SK-N-SH (cell line): ENCODE measurements around the gene MYL2. TPM values are rescaled to one million over a fixed set of nuclear protein-coding genes. Genes with fewer than 3 reads are reported as not detected.

ENCODE experiments used
- CTCF ChIA-PET: fragments of 300-600, 350-600 bp; formaldehyde crosslinking; extraction: SDS; loops from one replicate; lab custom pipeline; 2021; lab: Yijun Ruan, JAX
- POLR2A ChIA-PET: fragments of 350-600 bp; sonication (Branson Sonifier 250); formaldehyde crosslinking; extraction: SDS; loops from one replicate; lab custom pipeline; 2020; ENCODE audit warnings: antibody characterized with exemption, inconsistent platforms; lab: Yijun Ruan, JAX
- DNase-seq: peaks from one replicate; pipeline ENCODE4 v3.0.0; 2012
- H2AFZ ChIP-seq: fragments of 200-600 bp; sonication (generic); 2 replicates; pipeline ENCODE4 v1.8.1; 2016; ENCODE audit warnings: antibody characterized with exemption, mild to moderate bottlenecking, low read depth
- H3F3A ChIP-seq: fragments of 200-600 bp; sonication (generic); replicated peaks from 2 replicates; pipeline ENCODE3; 2016; ENCODE audit warnings: antibody characterized with exemption, mild to moderate bottlenecking; ENCODE audit not compliant: insufficient read depth
- H3K27ac ChIP-seq, 2 experiments: fragments of 200-500 bp in 1 of 2; fragments of 200-600 bp in 1 of 2; sonication (Bioruptor generic) in 1 of 2; sonication (generic), shearing (Covaris generic) in 1 of 2; 2 replicates each; pipeline versions ENCODE4 v1.5.1 to v1.6.1; 2014 to 2016; ENCODE audit warnings: low read depth in 2 of 2, inconsistent platforms in 1 of 2, low read length in 1 of 2, mild to moderate bottlenecking in 1 of 2, mixed read lengths in 1 of 2
- H3K27me3 ChIP-seq: fragments of 200-600 bp; sonication (generic), shearing (Covaris generic); 2 replicates; pipeline ENCODE4 v1.6.1; 2016; ENCODE audit warnings: mixed run types; ENCODE audit not compliant: insufficient read depth
- H3K36me3 ChIP-seq, 2 experiments: fragments of 200-500 bp in 1 of 2; fragments of 200-600 bp in 1 of 2; sonication (Bioruptor generic) in 1 of 2; sonication (generic) in 1 of 2; replicated peaks in 1 of 2; 2 replicates each; pipeline versions ENCODE3 to v1.5.1; 2014 to 2016; ENCODE audit warnings: low read length in 1 of 2, mild to moderate bottlenecking in 1 of 2; ENCODE audit not compliant: insufficient read depth in 2 of 2, control insufficient read depth in 1 of 2
- H3K4me1 ChIP-seq, 2 experiments: fragments of 200-500 bp in 1 of 2; fragments of 200-600 bp in 1 of 2; sonication (Bioruptor generic) in 1 of 2; sonication (generic), shearing (Covaris generic) in 1 of 2; 2 replicates each; pipeline versions ENCODE4 v1.5.1 to v1.6.1; 2014 to 2016; ENCODE audit warnings: low read depth in 1 of 2, low read length in 1 of 2, mixed run types in 1 of 2; ENCODE audit not compliant: insufficient read depth in 2 of 2, control insufficient read depth in 1 of 2
- H3K4me2 ChIP-seq: fragments of 200-600 bp; sonication (generic), shearing (Covaris generic); 2 replicates; pipeline ENCODE4 v1.6.1; 2017; ENCODE audit warnings: mixed run types
- H3K4me3 ChIP-seq, 2 experiments: fragments of 200-500 bp in 1 of 2; fragments of 200-600 bp in 1 of 2; sonication (Bioruptor generic) in 1 of 2; sonication (generic), shearing (Covaris generic) in 1 of 2; 2 replicates each; pipeline versions ENCODE4 v1.5.1 to v1.8.1; 2014 to 2016; ENCODE audit warnings: low read depth in 2 of 2, inconsistent platforms in 1 of 2, low read length in 1 of 2, mild to moderate bottlenecking in 1 of 2, mixed read lengths in 1 of 2, moderate library complexity in 1 of 2
- H3K79me2 ChIP-seq: fragments of 200-600 bp; sonication (generic); 2 replicates; pipeline ENCODE4 v1.8.1; 2017; ENCODE audit warnings: mild to moderate bottlenecking; ENCODE audit not compliant: insufficient read depth
- H3K9ac ChIP-seq: fragments of 200-600 bp; sonication (generic); 2 replicates; pipeline ENCODE4 v1.6.1; 2017; ENCODE audit warnings: mixed run types
- H3K9me2 ChIP-seq: fragments of 200-600 bp; sonication (generic); 2 replicates; pipeline ENCODE4 v1.6.1; 2017; ENCODE audit warnings: mixed run types
- H3K9me3 ChIP-seq: fragments of 200-600 bp; sonication (generic); 2 replicates; pipeline ENCODE4 v1.6.1; 2017; ENCODE audit warnings: mixed run types, mild to moderate bottlenecking, moderate library complexity
- H4K20me1 ChIP-seq: fragments of 200-600 bp; sonication (generic); 2 replicates; pipeline ENCODE4 v1.6.1; 2017; ENCODE audit warnings: mild to moderate bottlenecking, mixed run types; ENCODE audit not compliant: insufficient read depth
- ELF1 ChIP-seq: IDR thresholded peaks from 2 replicates; pipeline ENCODE4 v1.4.0; 2012
- EP300 ChIP-seq, 2 experiments: IDR thresholded peaks; 2 replicates each; pipeline versions ENCODE4 v1.4.0 to v1.6.1; 2012; ENCODE audit warnings: borderline replicate concordance in 1 of 2, low read depth in 1 of 2, low read length in 1 of 2
- FOXJ3 ChIP-seq: sonication (generic); formaldehyde crosslinking; IDR thresholded peaks from 2 replicates; pipeline ENCODE4 v1.5.1; 2020; ENCODE audit warnings: mild to moderate bottlenecking, missing genetic modification reagents
- GABPA ChIP-seq: IDR thresholded peaks from 2 replicates; pipeline ENCODE4 v1.4.0; 2012; ENCODE audit warnings: low read depth, mild to moderate bottlenecking
- JUND ChIP-seq: IDR thresholded peaks from 2 replicates; pipeline ENCODE4 v1.4.0; 2012
- MEF2A ChIP-seq: IDR thresholded peaks from 2 replicates; pipeline ENCODE4 v1.4.0; 2012; ENCODE audit warnings: low read depth, borderline replicate concordance
- MXI1 ChIP-seq: IDR thresholded peaks from 2 replicates; pipeline ENCODE4 v1.6.1; 2012; ENCODE audit warnings: mild to moderate bottlenecking, low read depth, low read length, improper control_type of control experiment
- NFIC ChIP-seq: IDR thresholded peaks from 2 replicates; pipeline ENCODE4 v1.4.0; 2012; ENCODE audit warnings: borderline replicate concordance
- NRF1 ChIP-seq: IDR thresholded peaks from 2 replicates; pipeline ENCODE4 v1.6.1; 2012; ENCODE audit warnings: low read depth, mild to moderate bottlenecking, low read length
- POLR2AphosphoS5 ChIP-seq: IDR thresholded peaks from 2 replicates; pipeline ENCODE4 v1.6.1; 2012; ENCODE audit warnings: low read depth, low read length
- RAD21 ChIP-seq: IDR thresholded peaks from 2 replicates; pipeline ENCODE4 v1.6.1; 2012; ENCODE audit warnings: mild to moderate bottlenecking, low read length
- RCOR1 ChIP-seq: fragments of 150-350 bp; IDR thresholded peaks from 2 replicates; pipeline ENCODE4 v1.6.1; 2017; ENCODE audit warnings: antibody characterized with exemption, low read length
- RXRA ChIP-seq: IDR thresholded peaks from 2 replicates; pipeline ENCODE4 v1.4.0; 2012; ENCODE audit warnings: low read depth, mild to moderate bottlenecking, borderline replicate concordance
- SIN3A ChIP-seq: IDR thresholded peaks from 2 replicates; pipeline ENCODE4 v1.6.1; 2012; ENCODE audit warnings: low read depth, mild to moderate bottlenecking, low read length, moderate library complexity, borderline replicate concordance
- SMC3 ChIP-seq: IDR thresholded peaks from 2 replicates; pipeline ENCODE4 v1.6.1; 2012; ENCODE audit warnings: low read depth, low read length, improper control_type of control experiment
- WGBS: methylation state at CpG from one replicate; pipeline ENCODE4 v1.1.6; 2017; ENCODE audit warnings: low lambda C conversion rate; 5-methylcytosine and 5-hydroxymethylcytosine counted together
- polyA plus RNA-seq, 3 experiments: library from polyadenylated mRNA; depleted of rRNA; stranded (reverse); fragments of >200 nt; gene quantifications; 2 replicates each; pipeline ENCODE4 v1.2.3, GENCODE V29; 2012
- TF ChIP-seq, protein P1 (sequence below): IDR thresholded peaks from 2 replicates; pipeline ENCODE4 v1.6.1; 2012; ENCODE audit warnings: mild to moderate bottlenecking, low read depth, low read length, moderate library complexity
- TF ChIP-seq, protein P2 (sequence below): IDR thresholded peaks from 2 replicates; pipeline ENCODE4 v1.4.0; 2012; ENCODE audit warnings: low read depth
- TF ChIP-seq, protein P3 (sequence below): fragments of 150-350 bp; IDR thresholded peaks from 2 replicates; pipeline ENCODE4 v1.6.1; 2016; ENCODE audit warnings: mild to moderate bottlenecking, low read depth, low read length
- TF ChIP-seq, protein P4 (sequence below): fragments of 150-350 bp; IDR thresholded peaks from 2 replicates; pipeline ENCODE4 v1.6.1; 2017; ENCODE audit warnings: antibody characterized with exemption, low read length, low read depth, borderline replicate concordance

The MYL2 gene
- polyA plus RNA-seq, 1 of the 3 experiments (the other 2 are of a cell fraction), result not detected

DNA sequence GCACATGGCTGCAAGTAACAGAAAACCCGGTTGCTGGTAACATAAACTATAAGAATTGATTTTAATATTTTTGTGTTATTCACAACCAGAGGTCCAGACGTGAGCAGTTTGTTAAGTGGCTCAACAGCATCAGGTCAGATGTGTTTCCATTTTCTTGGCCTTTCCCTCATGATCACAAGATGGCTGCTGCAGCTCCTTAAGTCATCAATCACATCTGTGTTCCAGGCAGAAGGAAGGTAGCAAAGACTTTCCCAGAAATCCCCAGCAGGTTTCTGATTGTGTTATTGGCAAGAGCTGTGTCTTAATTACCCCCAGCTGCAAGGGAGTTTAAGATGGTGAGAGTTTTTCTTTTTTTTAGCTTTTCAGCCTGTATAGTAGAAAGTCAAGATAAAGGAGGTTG lies 40.4 kb upstream of the MYL2 start:
- Histone ChIP-seq H3K9me3 (no peaks in the 10 kb centered on the region), H3K4me1 (peaks cover 0 to 7% of the 10 kb centered on the region in 2 experiments; a peak in 1 of 4 replicates), H3K36me3 (no peaks in the 10 kb centered on the region), H3K9me2 (no peaks in the 10 kb centered on the region), H3K79me2 (no peaks in the 10 kb centered on the region), H3K27me3 (no peaks in the 10 kb centered on the region), H2AFZ (no peak overlapping the region), H3K27ac (no peak overlapping the region), H3F3A (no peaks in the 10 kb centered on the region), H3K4me3 (no peak overlapping the region), H3K9ac (no peak overlapping the region), H3K4me2 (no peak overlapping the region), H4K20me1 (no peaks in the 10 kb centered on the region)
- TF ChIP-seq RCOR1 (no peak), NRF1 (no peak), POLR2AphosphoS5 (no peak), GABPA (no peak), MXI1 (no peak), MEF2A (no peak), FOXJ3 (CRISPR knock-in tag) (no peak), ELF1 (no peak), EP300 (IDR thresholded peaks at IDR 0.05; ENCODE audit: borderline replicate concordance in 1 of 2, low read depth in 1 of 2, low read length in 1 of 2) (no peak), RXRA (no peak), SMC3 (no peak), SIN3A (no peak), RAD21 (no peak), JUND (no peak), NFIC (no peak)
- TF ChIP-seq, protein P1, sequence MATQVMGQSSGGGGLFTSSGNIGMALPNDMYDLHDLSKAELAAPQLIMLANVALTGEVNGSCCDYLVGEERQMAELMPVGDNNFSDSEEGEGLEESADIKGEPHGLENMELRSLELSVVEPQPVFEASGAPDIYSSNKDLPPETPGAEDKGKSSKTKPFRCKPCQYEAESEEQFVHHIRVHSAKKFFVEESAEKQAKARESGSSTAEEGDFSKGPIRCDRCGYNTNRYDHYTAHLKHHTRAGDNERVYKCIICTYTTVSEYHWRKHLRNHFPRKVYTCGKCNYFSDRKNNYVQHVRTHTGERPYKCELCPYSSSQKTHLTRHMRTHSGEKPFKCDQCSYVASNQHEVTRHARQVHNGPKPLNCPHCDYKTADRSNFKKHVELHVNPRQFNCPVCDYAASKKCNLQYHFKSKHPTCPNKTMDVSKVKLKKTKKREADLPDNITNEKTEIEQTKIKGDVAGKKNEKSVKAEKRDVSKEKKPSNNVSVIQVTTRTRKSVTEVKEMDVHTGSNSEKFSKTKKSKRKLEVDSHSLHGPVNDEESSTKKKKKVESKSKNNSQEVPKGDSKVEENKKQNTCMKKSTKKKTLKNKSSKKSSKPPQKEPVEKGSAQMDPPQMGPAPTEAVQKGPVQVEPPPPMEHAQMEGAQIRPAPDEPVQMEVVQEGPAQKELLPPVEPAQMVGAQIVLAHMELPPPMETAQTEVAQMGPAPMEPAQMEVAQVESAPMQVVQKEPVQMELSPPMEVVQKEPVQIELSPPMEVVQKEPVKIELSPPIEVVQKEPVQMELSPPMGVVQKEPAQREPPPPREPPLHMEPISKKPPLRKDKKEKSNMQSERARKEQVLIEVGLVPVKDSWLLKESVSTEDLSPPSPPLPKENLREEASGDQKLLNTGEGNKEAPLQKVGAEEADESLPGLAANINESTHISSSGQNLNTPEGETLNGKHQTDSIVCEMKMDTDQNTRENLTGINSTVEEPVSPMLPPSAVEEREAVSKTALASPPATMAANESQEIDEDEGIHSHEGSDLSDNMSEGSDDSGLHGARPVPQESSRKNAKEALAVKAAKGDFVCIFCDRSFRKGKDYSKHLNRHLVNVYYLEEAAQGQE, result no peak
- TF ChIP-seq, protein P2, sequence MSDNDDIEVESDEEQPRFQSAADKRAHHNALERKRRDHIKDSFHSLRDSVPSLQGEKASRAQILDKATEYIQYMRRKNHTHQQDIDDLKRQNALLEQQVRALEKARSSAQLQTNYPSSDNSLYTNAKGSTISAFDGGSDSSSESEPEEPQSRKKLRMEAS, result no peak
- TF ChIP-seq, protein P3, sequence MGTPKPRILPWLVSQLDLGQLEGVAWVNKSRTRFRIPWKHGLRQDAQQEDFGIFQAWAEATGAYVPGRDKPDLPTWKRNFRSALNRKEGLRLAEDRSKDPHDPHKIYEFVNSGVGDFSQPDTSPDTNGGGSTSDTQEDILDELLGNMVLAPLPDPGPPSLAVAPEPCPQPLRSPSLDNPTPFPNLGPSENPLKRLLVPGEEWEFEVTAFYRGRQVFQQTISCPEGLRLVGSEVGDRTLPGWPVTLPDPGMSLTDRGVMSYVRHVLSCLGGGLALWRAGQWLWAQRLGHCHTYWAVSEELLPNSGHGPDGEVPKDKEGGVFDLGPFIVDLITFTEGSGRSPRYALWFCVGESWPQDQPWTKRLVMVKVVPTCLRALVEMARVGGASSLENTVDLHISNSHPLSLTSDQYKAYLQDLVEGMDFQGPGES, result no peak
- TF ChIP-seq, protein P4, sequence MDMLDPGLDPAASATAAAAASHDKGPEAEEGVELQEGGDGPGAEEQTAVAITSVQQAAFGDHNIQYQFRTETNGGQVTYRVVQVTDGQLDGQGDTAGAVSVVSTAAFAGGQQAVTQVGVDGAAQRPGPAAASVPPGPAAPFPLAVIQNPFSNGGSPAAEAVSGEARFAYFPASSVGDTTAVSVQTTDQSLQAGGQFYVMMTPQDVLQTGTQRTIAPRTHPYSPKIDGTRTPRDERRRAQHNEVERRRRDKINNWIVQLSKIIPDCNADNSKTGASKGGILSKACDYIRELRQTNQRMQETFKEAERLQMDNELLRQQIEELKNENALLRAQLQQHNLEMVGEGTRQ, result no peak
- no peak for DNase-seq
- ChIA-PET CTCF (no interaction called here), POLR2A (no interaction called here)
- WGBS, result 35% methylated on average over 2 of the region's 2 CpGs
